K562 (cell line): ENCODE results near the gene MGAT5.

Source experiments
- CHD2 ChIP-seq: IDR thresholded peaks from 2 replicates; pipeline ENCODE4 v1.6.1; 2011; ENCODE audit warnings: low read depth, low read length
- ESRRA ChIP-seq: fragments of 450-650 bp; IDR thresholded peaks from 2 replicates; pipeline ENCODE4 v1.6.1; 2014; ENCODE audit warnings: low read depth, mild to moderate bottlenecking, moderate library complexity, borderline replicate concordance
- GTF2B ChIP-seq: IDR thresholded peaks from 2 replicates; pipeline ENCODE4 v1.6.1; 2011; ENCODE audit not compliant: insufficient read length; ENCODE audit errors: extremely low read depth
- RFX5 ChIP-seq: IDR thresholded peaks from 2 replicates; pipeline ENCODE4 v1.6.1; 2011; ENCODE audit warnings: low read depth, mild to moderate bottlenecking, improper control_type of control experiment, low read length
- ZNF79 ChIP-seq: fragments of 250-450 bp; sonication (Bioruptor Pico); IDR thresholded peaks from 2 replicates; pipeline ENCODE4 v1.4.0; 2020; ENCODE audit warnings: low read depth, mild to moderate bottlenecking, moderate library complexity

GRCh38 chr2:134247679-134248078, 6.2 kb upstream of the MGAT5 start:
- TF ChIP-seq RFX5 = no peak
- no peak for TF ChIP-seq GTF2B
- TF ChIP-seq ZNF79 (CRISPR knock-in tag) = no peak
- no peak for TF ChIP-seq ESRRA
- no peak for TF ChIP-seq CHD2
